ENCODE measurements around the gene LMBRD1.

LMBRD1 gene

GRCh38 chr6:69784595-69785377, 12.0 kb downstream of the LMBRD1 start:
- peak overlapping the region; percentile 44 for H3K4me3 Mint-ChIP-seq
- H3K9me3 Mint-ChIP-seq: no peaks in the 10 kb centered on the region
- peaks cover 49% of the 10 kb centered on the region for H3K4me1 Mint-ChIP-seq
- peaks cover 39% of the 10 kb centered on the region for H3K36me3 Mint-ChIP-seq
- no peaks in the 10 kb centered on the region for H3K27me3 Mint-ChIP-seq
- H3K27ac Mint-ChIP-seq: peak overlapping the region; percentile 20
- ATAC-seq: peak; percentile 59

GRCh38 chr6:69783108-69783507, 13.7 kb downstream of the LMBRD1 start:
- ATAC-seq: no peak
- peaks cover 48% of the 10 kb centered on the region for H3K4me1 Mint-ChIP-seq
- no peaks in the 10 kb centered on the region for H3K9me3 Mint-ChIP-seq
- H3K36me3 Mint-ChIP-seq: peaks cover 44% of the 10 kb centered on the region
- no peaks in the 10 kb centered on the region for H3K27me3 Mint-ChIP-seq
- H3K27ac Mint-ChIP-seq: no peak overlapping the region
- no peak overlapping the region for H3K4me3 Mint-ChIP-seq

GRCh38 chr6:69780585-69781178, 16.1 kb downstream of the LMBRD1 start:
- Mint-ChIP-seq H3K27ac (peak overlapping the region; percentile 10), H3K36me3 (peaks cover 39% of the 10 kb centered on the region), H3K4me3 (no peak overlapping the region), H3K9me3 (no peaks in the 10 kb centered on the region), H3K4me1 (peaks cover 53% of the 10 kb centered on the region), H3K27me3 (no peaks in the 10 kb centered on the region)
- ATAC-seq: no peak

GRCh38 chr6:69775941-69776340, 20.9 kb downstream of the LMBRD1 start:
- H3K27me3 Mint-ChIP-seq: no peaks in the 10 kb centered on the region

GRCh38 chr6:69775585-69775849, 21.3 kb downstream of the LMBRD1 start:
- Mint-ChIP-seq H3K4me1 (peaks cover 75% of the 10 kb centered on the region), H3K27ac (no peak overlapping the region), H3K36me3 (peaks cover 58% of the 10 kb centered on the region), H3K9me3 (peaks cover 3% of the 10 kb centered on the region), H3K27me3 (no peaks in the 10 kb centered on the region), H3K4me3 (no peak overlapping the region)
- ATAC-seq: no peak

More at GRCh38 chr6:69775941-69776340, 20.9 kb downstream of the LMBRD1 start:
- no peak overlapping the region for H3K4me3 Mint-ChIP-seq
- H3K27ac Mint-ChIP-seq: no peak overlapping the region
- H3K36me3 Mint-ChIP-seq: peaks cover 58% of the 10 kb centered on the region
- no peak for ATAC-seq
- peaks cover 3% of the 10 kb centered on the region for H3K9me3 Mint-ChIP-seq
- peaks cover 75% of the 10 kb centered on the region for H3K4me1 Mint-ChIP-seq

- Mint-ChIP-seq H3K36me3 (peaks cover 58% of the 10 kb centered on the region), H3K27me3 (no peaks in the 10 kb centered on the region), H3K27ac (no peak overlapping the region), H3K4me1 (peaks cover 75% of the 10 kb centered on the region), H3K4me3 (no peak overlapping the region), H3K9me3 (peaks cover 3% of the 10 kb centered on the region)
- no peak for ATAC-seq
Observed at GRCh38 chr6:69774740-69775584, 21.8 kb downstream of the LMBRD1 start.

GRCh38 chr6:69771158-69771906, 25.5 kb downstream of the LMBRD1 start:
- Mint-ChIP-seq H3K27ac (no peak overlapping the region), H3K4me1 (peaks cover 78% of the 10 kb centered on the region), H3K36me3 (peaks cover 71% of the 10 kb centered on the region), H3K27me3 (no peaks in the 10 kb centered on the region), H3K9me3 (peaks cover 3% of the 10 kb centered on the region), H3K4me3 (no peak overlapping the region)
- no peak for ATAC-seq

- peak overlapping the region; percentile 1 for H3K27ac Mint-ChIP-seq
- H3K4me1 Mint-ChIP-seq: peaks cover 62% of the 10 kb centered on the region
- H3K4me3 Mint-ChIP-seq: no peak overlapping the region
- no peaks in the 10 kb centered on the region for H3K9me3 Mint-ChIP-seq
- no peaks in the 10 kb centered on the region for H3K27me3 Mint-ChIP-seq
- peaks cover 74% of the 10 kb centered on the region for H3K36me3 Mint-ChIP-seq
- ATAC-seq: no peak
Observed at GRCh38 chr6:69768664-69769063, 28.1 kb downstream of the LMBRD1 start.

GRCh38 chr6:69763763-69764162, 33.0 kb downstream of the LMBRD1 start:
- Mint-ChIP-seq H3K9me3 (no peaks in the 10 kb centered on the region), H3K27me3 (no peaks in the 10 kb centered on the region), H3K4me1 (peaks cover 56% of the 10 kb centered on the region), H3K27ac (no peak overlapping the region), H3K4me3 (no peak overlapping the region), H3K36me3 (peaks cover 65% of the 10 kb centered on the region)
- no peak for ATAC-seq

GRCh38 chr6:69761853-69762252, 35.0 kb downstream of the LMBRD1 start:
- no peak overlapping the region for H3K27ac Mint-ChIP-seq
- no peak overlapping the region for H3K4me3 Mint-ChIP-seq
- ATAC-seq: no peak
- H3K27me3 Mint-ChIP-seq: no peaks in the 10 kb centered on the region
- H3K36me3 Mint-ChIP-seq: peaks cover 70% of the 10 kb centered on the region
- peaks cover 3% of the 10 kb centered on the region for H3K9me3 Mint-ChIP-seq
- H3K4me1 Mint-ChIP-seq: peaks cover 57% of the 10 kb centered on the region

GRCh38 chr6:69758214-69758613, 38.6 kb downstream of the LMBRD1 start:
- H3K4me3 Mint-ChIP-seq: no peak overlapping the region
- H3K36me3 Mint-ChIP-seq: peaks cover 71% of the 10 kb centered on the region

GRCh38 chr6:69756907-69757306, 39.9 kb downstream of the LMBRD1 start:
- Mint-ChIP-seq H3K27me3 (no peaks in the 10 kb centered on the region), H3K9me3 (peaks cover 6% of the 10 kb centered on the region), H3K4me3 (no peak overlapping the region), H3K27ac (no peak overlapping the region), H3K4me1 (peaks cover 37% of the 10 kb centered on the region), H3K36me3 (peaks cover 59% of the 10 kb centered on the region)
- ATAC-seq: no peak

More at GRCh38 chr6:69758214-69758613, 38.6 kb downstream of the LMBRD1 start:
- ATAC-seq: no peak
- Mint-ChIP-seq H3K9me3 (peaks cover 6% of the 10 kb centered on the region), H3K4me1 (peaks cover 50% of the 10 kb centered on the region), H3K27me3 (no peaks in the 10 kb centered on the region), H3K27ac (peak overlapping the region; percentile 42)

GRCh38 chr6:69756366-69756765, 40.4 kb downstream of the LMBRD1 start:
- no peaks in the 10 kb centered on the region for H3K27me3 Mint-ChIP-seq
- peaks cover 6% of the 10 kb centered on the region for H3K9me3 Mint-ChIP-seq
- no peak for ATAC-seq
- H3K36me3 Mint-ChIP-seq: peaks cover 54% of the 10 kb centered on the region
- no peak overlapping the region for H3K27ac Mint-ChIP-seq
- peaks cover 34% of the 10 kb centered on the region for H3K4me1 Mint-ChIP-seq
- no peak overlapping the region for H3K4me3 Mint-ChIP-seq

GRCh38 chr6:69735027-69735426, 61.8 kb downstream of the LMBRD1 start:
- H3K36me3 Mint-ChIP-seq: peaks cover 27% of the 10 kb centered on the region

GRCh38 chr6:69732640-69733039, 64.2 kb downstream of the LMBRD1 start:
- Mint-ChIP-seq H3K36me3 (peaks cover 31% of the 10 kb centered on the region), H3K9me3 (no peaks in the 10 kb centered on the region), H3K27me3 (no peaks in the 10 kb centered on the region), H3K4me3 (no peak overlapping the region), H3K27ac (no peak overlapping the region), H3K4me1 (peaks cover 19% of the 10 kb centered on the region)
- ATAC-seq: no peak

More at GRCh38 chr6:69735027-69735426, 61.8 kb downstream of the LMBRD1 start:
- H3K4me3 Mint-ChIP-seq: no peak overlapping the region
- ATAC-seq: no peak
- H3K27me3 Mint-ChIP-seq: no peaks in the 10 kb centered on the region
- no peaks in the 10 kb centered on the region for H3K9me3 Mint-ChIP-seq
- H3K4me1 Mint-ChIP-seq: peaks cover 12% of the 10 kb centered on the region
- no peak overlapping the region for H3K27ac Mint-ChIP-seq
